ENCODE measurements around the gene HOXA3.

The HOXA3 gene

GRCh38 chr7:27071622-27072390, 80.6 kb downstream of the HOXA3 start:
- no peak for TF ChIP-seq CTCF (IDR thresholded peaks at IDR 0.05; ENCODE audit: low read depth, low read length)
- H3K4me3 ChIP-seq (ENCODE audit: low read depth, low read length), result no peak overlapping the region

DNA sequence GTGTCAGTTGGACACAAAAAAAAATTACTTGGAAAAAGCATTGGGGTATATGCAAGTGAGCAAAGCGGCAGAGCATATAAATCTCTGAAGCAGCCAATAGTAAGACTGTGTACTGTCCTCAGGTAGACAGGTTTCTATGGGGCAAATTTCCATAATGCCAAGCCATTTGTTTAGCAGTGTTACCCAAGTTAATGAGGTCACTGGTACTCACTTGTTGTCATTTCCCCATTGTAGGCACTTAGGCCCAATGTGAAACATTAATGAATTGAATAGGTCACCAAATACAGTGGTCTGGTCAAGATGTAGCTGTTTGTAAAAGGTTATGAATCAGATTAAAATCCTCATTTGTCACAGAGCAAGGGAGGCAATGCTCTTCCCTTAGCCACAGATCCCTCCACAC, 84.1 kb downstream of the HOXA3 start:
- no peak overlapping the region for H3K4me3 ChIP-seq (ENCODE audit: low read depth, low read length)
- no peak for TF ChIP-seq CTCF (IDR thresholded peaks at IDR 0.05; ENCODE audit: low read depth, low read length)

DNA sequence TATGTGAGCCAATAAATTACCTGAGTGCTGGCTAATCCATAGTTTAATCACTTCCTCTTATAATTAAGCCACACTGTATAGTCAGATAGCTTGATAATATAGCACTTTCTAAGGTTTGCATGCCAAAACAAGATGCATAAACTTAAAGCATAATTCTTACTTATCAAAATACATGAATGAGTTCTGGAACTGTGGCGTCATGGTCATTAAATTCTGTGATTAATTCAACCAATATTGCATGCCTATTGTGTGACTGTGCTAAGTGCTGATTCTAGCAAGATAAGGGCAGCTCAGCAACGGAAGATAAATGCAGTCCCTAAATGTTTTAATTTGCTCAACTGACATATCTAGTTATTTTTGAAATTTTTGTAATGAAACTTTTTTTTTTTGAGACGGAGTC, 86.2 kb downstream of the HOXA3 start:
- H3K4me3 ChIP-seq (ENCODE audit: low read depth, low read length), result no peak overlapping the region
- TF ChIP-seq CTCF (IDR thresholded peaks at IDR 0.05; ENCODE audit: low read depth, low read length), result no peak

DNA sequence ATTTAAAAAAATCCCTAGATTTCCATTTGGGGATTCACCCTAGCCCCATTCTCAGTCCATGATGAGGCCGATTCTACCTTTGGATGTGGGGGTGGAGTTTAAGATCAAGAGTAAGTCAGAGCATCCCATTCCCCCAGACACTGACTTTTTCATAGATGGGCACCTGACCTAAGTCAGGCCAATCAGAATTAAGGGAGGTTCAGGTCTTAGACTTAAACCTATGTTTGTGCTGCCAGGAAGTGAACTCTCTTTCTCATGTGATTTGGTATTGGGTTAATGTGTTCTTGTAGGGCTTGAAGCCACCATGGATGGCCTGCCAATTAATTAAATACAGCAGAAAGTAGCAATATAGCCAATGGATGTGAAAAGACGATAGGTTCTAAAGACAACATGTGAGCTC, 86.7 kb downstream of the HOXA3 start:
- H3K4me3 ChIP-seq (ENCODE audit: low read depth, low read length), result no peak overlapping the region
- TF ChIP-seq CTCF (IDR thresholded peaks at IDR 0.05; ENCODE audit: low read depth, low read length), result no peak

DNA sequence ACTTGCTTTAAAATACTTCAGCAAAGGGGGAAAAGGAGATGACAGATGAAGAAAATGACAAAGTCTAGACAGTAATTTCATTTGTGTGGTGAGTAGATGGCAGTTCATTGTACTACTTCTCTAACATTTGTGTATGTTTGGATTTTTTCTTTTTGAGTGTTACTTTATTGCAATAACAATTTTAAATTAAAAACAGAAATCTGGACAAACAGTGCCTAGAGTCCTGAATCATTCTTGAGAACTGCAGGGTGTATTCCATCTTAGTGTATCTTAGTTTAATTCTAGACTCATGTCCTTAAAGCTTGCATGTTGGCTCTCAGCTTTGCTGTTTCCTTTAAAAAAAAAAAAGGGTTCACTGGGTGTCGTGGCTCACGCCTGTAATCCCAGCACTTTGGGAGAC, 87.7 kb downstream of the HOXA3 start:
- no peak overlapping the region for H3K4me3 ChIP-seq (ENCODE audit: low read depth, low read length)

DNA sequence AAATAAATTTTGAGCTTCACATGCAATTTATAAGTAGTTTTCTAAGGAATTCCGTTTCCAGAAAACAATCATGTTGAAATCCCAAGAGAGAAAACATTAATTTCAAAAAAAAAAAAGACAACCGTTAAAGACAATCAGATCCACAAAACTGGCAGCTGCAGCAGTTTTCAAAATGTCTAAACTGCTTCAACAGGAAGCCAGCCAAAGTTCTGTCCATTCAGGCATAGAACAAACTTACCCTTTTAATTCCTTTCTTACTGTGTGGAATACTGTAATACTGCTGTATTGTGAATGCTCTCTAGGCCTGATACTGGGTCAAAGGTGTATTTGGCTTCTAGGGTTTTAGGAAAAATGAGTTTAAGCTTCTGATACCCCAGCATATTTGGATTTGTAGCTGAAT, 88.2 kb downstream of the HOXA3 start:
- no peak overlapping the region for H3K4me3 ChIP-seq (ENCODE audit: low read depth, low read length)
- no peak for TF ChIP-seq CTCF (IDR thresholded peaks at IDR 0.05; ENCODE audit: low read depth, low read length)

More for the DNA sequence above, 87.7 kb downstream of the HOXA3 start:
- TF ChIP-seq CTCF (IDR thresholded peaks at IDR 0.05; ENCODE audit: low read depth, low read length), result no peak

DNA sequence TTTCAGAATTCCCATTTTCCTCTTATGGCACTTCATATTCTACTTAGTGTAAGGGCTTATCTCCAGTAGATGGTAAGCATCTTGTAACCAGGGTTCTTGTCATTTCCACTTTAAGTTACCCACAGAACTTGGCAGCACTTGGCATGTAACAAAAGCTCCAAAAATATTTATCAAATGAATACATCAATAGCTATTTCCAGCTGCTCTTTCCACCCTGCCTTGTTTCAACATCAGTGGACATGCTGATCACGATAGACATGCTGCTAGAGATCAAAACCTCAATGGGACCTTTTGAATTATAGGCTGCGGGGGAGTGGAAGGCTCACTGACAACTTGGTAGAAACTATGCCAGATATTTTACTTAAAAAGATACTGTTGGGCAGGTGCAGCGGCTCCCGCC, 89.4 kb downstream of the HOXA3 start:
- H3K4me3 ChIP-seq (ENCODE audit: low read depth, low read length), result no peak overlapping the region
- TF ChIP-seq CTCF (IDR thresholded peaks at IDR 0.05; ENCODE audit: low read depth, low read length), result no peak

Data from WI38 (cell line).